WERI-Rb-1 (cell line): Measurements from ENCODE around the gene TCERG1.
"Not testable (repeated sequence)": the region's sequence is repeated elsewhere in the genome, so short reads cannot be mapped to it uniquely, and the experiment has no call there.

Experiments
- DNase-seq: peaks from one replicate; pipeline ENCODE4 v3.0.0-alpha.2; 2020
- H3K27ac ChIP-seq: fragments of 250-450 bp; sonication (Bioruptor Pico); 2 replicates; pipeline ENCODE4 v1.5.1; 2020; ENCODE audit warnings: mild to moderate bottlenecking, moderate library complexity
- H3K27me3 ChIP-seq: fragments of 250-450 bp; sonication (Bioruptor Pico); 2 replicates; pipeline ENCODE4 v1.5.1; 2021; ENCODE audit warnings: mild to moderate bottlenecking, low read depth, moderate library complexity; ENCODE audit not compliant: insufficient read depth, severe bottlenecking
- H3K36me3 ChIP-seq: fragments of 250-450 bp; sonication (Bioruptor Pico); 2 replicates; pipeline ENCODE4 v1.5.1; 2020; ENCODE audit warnings: mild to moderate bottlenecking, moderate library complexity
- H3K4me3 ChIP-seq: 2 replicates; pipeline ENCODE4 v1.5.1; 2011; ENCODE audit warnings: low read depth, mild to moderate bottlenecking, control low read depth, low read length
- H3K9me3 ChIP-seq: fragments of 250-450 bp; sonication (Bioruptor Pico); 2 replicates; pipeline ENCODE4 v1.5.1; 2021; ENCODE audit warnings: mild to moderate bottlenecking, moderate library complexity; ENCODE audit not compliant: severe bottlenecking
- TF ChIP-seq, protein P1 (sequence below): IDR thresholded peaks from 2 replicates; pipeline ENCODE4 v1.5.1; 2011; ENCODE audit warnings: low read depth, mild to moderate bottlenecking, control low read depth, inconsistent platforms, low read length

The TCERG1 gene

DNA sequence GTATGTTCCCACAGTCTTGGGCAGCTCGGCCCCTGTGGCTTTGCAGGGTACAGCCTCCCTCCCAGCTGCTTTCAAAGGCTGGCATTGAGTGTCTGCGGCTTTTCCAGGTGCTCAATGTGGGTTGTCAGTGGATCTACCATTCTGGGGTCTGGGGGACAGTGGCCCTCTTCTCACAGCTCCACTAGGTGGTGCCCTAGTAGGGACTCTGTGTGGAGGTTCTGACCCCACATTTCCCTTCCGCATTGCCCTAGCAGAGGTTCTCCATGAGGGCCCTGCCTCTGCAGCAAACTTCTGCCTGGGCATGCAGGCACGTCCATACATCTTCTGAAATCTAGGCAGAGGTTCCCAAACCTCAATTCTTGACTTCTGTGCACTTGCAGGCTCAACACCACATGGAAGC is 109.8 kb downstream of the TCERG1 start:
- DNase-seq, H3K27me3 ChIP-seq, H3K27ac ChIP-seq, H3K9me3 ChIP-seq, H3K4me3 ChIP-seq, H3K36me3 ChIP-seq: not testable (repeated sequence)
- TF ChIP-seq, protein P1, sequence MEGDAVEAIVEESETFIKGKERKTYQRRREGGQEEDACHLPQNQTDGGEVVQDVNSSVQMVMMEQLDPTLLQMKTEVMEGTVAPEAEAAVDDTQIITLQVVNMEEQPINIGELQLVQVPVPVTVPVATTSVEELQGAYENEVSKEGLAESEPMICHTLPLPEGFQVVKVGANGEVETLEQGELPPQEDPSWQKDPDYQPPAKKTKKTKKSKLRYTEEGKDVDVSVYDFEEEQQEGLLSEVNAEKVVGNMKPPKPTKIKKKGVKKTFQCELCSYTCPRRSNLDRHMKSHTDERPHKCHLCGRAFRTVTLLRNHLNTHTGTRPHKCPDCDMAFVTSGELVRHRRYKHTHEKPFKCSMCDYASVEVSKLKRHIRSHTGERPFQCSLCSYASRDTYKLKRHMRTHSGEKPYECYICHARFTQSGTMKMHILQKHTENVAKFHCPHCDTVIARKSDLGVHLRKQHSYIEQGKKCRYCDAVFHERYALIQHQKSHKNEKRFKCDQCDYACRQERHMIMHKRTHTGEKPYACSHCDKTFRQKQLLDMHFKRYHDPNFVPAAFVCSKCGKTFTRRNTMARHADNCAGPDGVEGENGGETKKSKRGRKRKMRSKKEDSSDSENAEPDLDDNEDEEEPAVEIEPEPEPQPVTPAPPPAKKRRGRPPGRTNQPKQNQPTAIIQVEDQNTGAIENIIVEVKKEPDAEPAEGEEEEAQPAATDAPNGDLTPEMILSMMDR, result peak; percentile 42; the same call in 1 of the 2 replicates

DNA sequence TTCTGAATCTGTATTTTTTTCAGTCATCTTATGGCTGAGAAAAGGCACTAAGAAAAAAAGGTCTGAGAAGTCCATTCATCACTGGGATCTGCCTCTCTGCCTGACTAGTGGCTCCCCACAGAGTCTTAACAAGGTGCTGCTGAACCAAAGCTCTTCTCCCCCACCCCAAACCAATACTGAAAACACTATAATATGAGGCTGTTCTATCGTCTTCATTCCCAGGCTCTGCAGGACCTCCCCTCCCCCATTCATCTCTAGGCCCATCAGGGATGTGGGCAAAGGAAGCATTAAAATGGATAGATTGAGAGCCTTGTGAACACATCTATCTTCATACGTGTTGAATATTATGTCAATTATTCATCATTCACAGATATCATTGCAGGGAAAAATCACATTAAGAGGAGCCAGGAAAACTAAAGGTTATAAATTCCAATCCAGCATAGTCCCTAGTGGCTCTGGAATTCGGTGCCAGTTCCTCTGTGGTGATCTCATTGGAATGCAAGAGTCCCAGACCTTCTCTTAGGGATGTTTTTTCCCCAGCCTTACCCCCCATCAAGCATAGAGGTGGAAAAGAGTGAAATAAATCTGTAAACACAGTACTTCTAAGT is 113.2 kb downstream of the TCERG1 start:
- Histone ChIP-seq H3K4me3 (no peak overlapping the region), H3K27ac (no peak overlapping the region), H3K9me3 (no peaks in the 10 kb centered on the region), H3K27me3 (no peaks in the 10 kb centered on the region), H3K36me3 (no peaks in the 10 kb centered on the region)
- TF ChIP-seq, protein P1, result no peak
- no peak for DNase-seq
